Activated naive CD8-positive, alpha-beta T cell treated with anti-CD3 and anti-CD28 coated beads, Interleukin-2, amount 50 U/mL, for 16 hours (primary cell): Measurements from ENCODE around the gene GDF7.

Experiments used
- DNase-seq: peaks from one replicate; pipeline ENCODE4 v3.0.0-alpha.2; 2020; ENCODE audit warnings: low read depth, low spot score

GDF7 gene

GRCh38 chr2:20674309-20674965 is 7.5 kb downstream of the GDF7 start:
- no peak for DNase-seq

GRCh38 chr2:20674974-20675679 is 8.2 kb downstream of the GDF7 start:
- no peak for DNase-seq

- DNase-seq: no peak
These were observed 8.9 kb downstream of the GDF7 start for GRCh38 chr2:20675701-20676352.

- no peak for DNase-seq
These were observed 9.6 kb downstream of the GDF7 start for GRCh38 chr2:20676353-20677215.

GRCh38 chr2:20677301-20678085 is 10.5 kb downstream of the GDF7 start:
- no peak for DNase-seq

GRCh38 chr2:20678086-20678395 is 11.1 kb downstream of the GDF7 start:
- DNase-seq: no peak

- no peak for DNase-seq
These were observed 11.8 kb downstream of the GDF7 start for GRCh38 chr2:20678780-20679179.

GRCh38 chr2:20680744-20681375 is 13.9 kb downstream of the GDF7 start:
- no peak for DNase-seq

- no peak for DNase-seq
These were observed 15.4 kb downstream of the GDF7 start for GRCh38 chr2:20682167-20682920.

GRCh38 chr2:20684581-20685063 is 17.7 kb downstream of the GDF7 start:
- no peak for DNase-seq

GRCh38 chr2:20687260-20687832 is 20.4 kb downstream of the GDF7 start:
- no peak for DNase-seq

GRCh38 chr2:20689428-20690264 is 22.7 kb downstream of the GDF7 start:
- no peak for DNase-seq

GRCh38 chr2:20691076-20691734 is 24.3 kb downstream of the GDF7 start:
- DNase-seq: no peak

GRCh38 chr2:20692081-20692480 is 25.1 kb downstream of the GDF7 start:
- no peak for DNase-seq

- no peak for DNase-seq
These were observed 26.4 kb downstream of the GDF7 start for GRCh38 chr2:20693317-20693716.

GRCh38 chr2:20696366-20696765 is 29.4 kb downstream of the GDF7 start:
- no peak for DNase-seq

- DNase-seq: no peak
These were observed 30.5 kb downstream of the GDF7 start for GRCh38 chr2:20697322-20697934.
